GM23338 (cell line): ENCODE results near the gene PPP1R37. TPM values are rescaled to one million over a fixed set of nuclear protein-coding genes. Genes with fewer than 3 reads are reported as not detected.

Source experiments
- ATAC-seq: fragments of 200-7000 bp; cut with Tn5 transposase; 3 replicates; pipeline ENCODE4 v1.9.1; 2020
- DNase-seq: peaks from one replicate; pipeline ENCODE4 v3.0.0-alpha.2; 2015; ENCODE audit warnings: low spot score
- H2AFZ ChIP-seq: fragments of 200-600 bp; sonication (generic); 2 replicates; pipeline ENCODE4 v1.8.0; 2016; ENCODE audit warnings: antibody characterized with exemption, mild to moderate bottlenecking, moderate library complexity
- H3F3A ChIP-seq: fragments of 200-600 bp; sonication (generic); replicated peaks from 2 replicates; pipeline ENCODE4 v1.8.0; 2017; ENCODE audit warnings: antibody characterized with exemption, mixed run types, low read depth
- H3K27ac ChIP-seq: fragments of 200-600 bp; sonication (generic); 2 replicates; pipeline ENCODE4 v1.6.1; 2016; ENCODE audit warnings: low read depth
- H3K27me3 ChIP-seq: fragments of 200-600 bp; sonication (generic); 2 replicates; pipeline ENCODE4 v1.8.0; 2016; ENCODE audit warnings: mild to moderate bottlenecking, mixed run types, moderate library complexity; ENCODE audit not compliant: insufficient read depth
- H3K36me3 ChIP-seq: fragments of 200-600 bp; sonication (generic); 2 replicates; pipeline ENCODE4 v1.8.0; 2016; ENCODE audit warnings: mild to moderate bottlenecking; ENCODE audit not compliant: insufficient read depth
- H3K4me1 ChIP-seq: fragments of 200-600 bp; sonication (generic); 2 replicates; pipeline ENCODE4 v1.8.0; 2016; ENCODE audit warnings: mild to moderate bottlenecking, moderate library complexity; ENCODE audit not compliant: insufficient read depth
- H3K4me2 ChIP-seq: fragments of 200-600 bp; sonication (generic); 2 replicates; pipeline ENCODE4 v1.7.1; 2017; ENCODE audit warnings: mixed run types
- H3K4me3 ChIP-seq: fragments of 200-600 bp; sonication (generic); 2 replicates; pipeline ENCODE4 v1.6.1; 2016; ENCODE audit warnings: mixed run types
- H3K79me2 ChIP-seq: fragments of 200-600 bp; sonication (generic); replicated peaks from 2 replicates; pipeline ENCODE4 v1.8.0; 2017; ENCODE audit warnings: mild to moderate bottlenecking; ENCODE audit not compliant: insufficient read depth
- H3K9me2 ChIP-seq: fragments of 200-600 bp; sonication (generic); 2 replicates; pipeline ENCODE4 v1.8.0; 2017; ENCODE audit not compliant: insufficient read depth
- H4K20me1 ChIP-seq: fragments of 200-600 bp; sonication (generic); replicated peaks from 2 replicates; pipeline ENCODE4 v1.8.0; 2017; ENCODE audit warnings: mild to moderate bottlenecking; ENCODE audit not compliant: insufficient read depth
- H3K27ac Mint-ChIP-seq: 2 replicates; pipeline ENCODE4 v1.8.0; 2020; ENCODE audit warnings: inconsistent platforms, mild to moderate bottlenecking, moderate library complexity, mixed read lengths
- H3K27me3 Mint-ChIP-seq: 3 replicates; pipeline ENCODE4 v1.8.0; 2022; ENCODE audit warnings: low read depth, mild to moderate bottlenecking, moderate library complexity, mixed read lengths, inconsistent platforms; ENCODE audit not compliant: insufficient read depth, poor library complexity
- H3K36me3 Mint-ChIP-seq: 3 replicates; pipeline ENCODE4 v1.8.0; 2021; ENCODE audit warnings: low read depth, mild to moderate bottlenecking, inconsistent platforms, moderate library complexity, mixed read lengths
- H3K4me1 Mint-ChIP-seq: 3 replicates; pipeline ENCODE4 v1.8.0; 2020; ENCODE audit warnings: mild to moderate bottlenecking, inconsistent platforms, mixed read lengths
- H3K4me3 Mint-ChIP-seq: 3 replicates; pipeline ENCODE4 v1.8.0; 2021; ENCODE audit warnings: moderate library complexity, mild to moderate bottlenecking, inconsistent platforms, mixed read lengths
- H3K9me3 Mint-ChIP-seq: 3 replicates; pipeline ENCODE4 v1.8.0; 2020; ENCODE audit warnings: moderate library complexity, mild to moderate bottlenecking, inconsistent platforms, mixed read lengths
- CREB1 ChIP-seq: fragments of 250-450 bp; sonication (Bioruptor Pico); IDR thresholded peaks from 2 replicates; pipeline ENCODE4 v1.5.0; 2020; ENCODE audit warnings: low read depth, mild to moderate bottlenecking, moderate library complexity
- CTCF ChIP-seq, 2 experiments: fragments of 200-600 bp in 1 of 2; sonication (generic) in 1 of 2; conservative IDR thresholded peaks; 2 replicates each; pipeline versions ENCODE4 v1.5.1 to v1.6.1; 2016 to 2017; ENCODE audit warnings: antibody characterized with exemption in 2 of 2, low read depth in 2 of 2, mild to moderate bottlenecking in 2 of 2, moderate library complexity in 1 of 2
- EZH2 ChIP-seq: fragments of 200-600 bp; sonication (generic); IDR thresholded peaks from one replicate; pipeline ENCODE4 v1.8.0; 2017; ENCODE audit warnings: antibody characterized with exemption, mild to moderate bottlenecking, low read depth; ENCODE audit not compliant: unreplicated experiment
- JUNB ChIP-seq: IDR thresholded peaks from one replicate; pipeline ENCODE4 v1.6.1; 2016; ENCODE audit warnings: antibody characterized with exemption; ENCODE audit not compliant: unreplicated experiment
- STAT1 ChIP-seq: IDR thresholded peaks from one replicate; pipeline ENCODE4 v1.6.1; 2016; ENCODE audit warnings: antibody characterized with exemption; ENCODE audit not compliant: unreplicated experiment
- ZNF114 ChIP-seq: fragments of 250-450 bp; sonication (Bioruptor Pico); IDR thresholded peaks from 2 replicates; pipeline ENCODE4 v1.5.0; 2020; ENCODE audit warnings: mild to moderate bottlenecking, moderate library complexity
- ZNF331 ChIP-seq: fragments of 250-450 bp; sonication (Bioruptor Pico); IDR thresholded peaks from 2 replicates; pipeline ENCODE4 v1.5.0; 2020; ENCODE audit warnings: low read depth, mild to moderate bottlenecking, moderate library complexity
- polyA plus RNA-seq: library from polyadenylated mRNA; unstranded; fragments of >200 nt; fragmentation: Nextera tagmentation; extraction: Ambion mirVana; gene quantifications from 2 replicates; pipeline ENCODE4 v1.2.1, GENCODE V29; 2016
- total RNA-seq: library from RNA; depleted of rRNA; stranded (reverse); fragments of >200 nt; shearing (Covaris generic); gene quantifications from 2 replicates; pipeline ENCODE4 v1.2.3, GENCODE V29; 2014
- TF ChIP-seq, protein P1 (sequence below): fragments of 250-450 bp; sonication (Bioruptor Pico); IDR thresholded peaks from 2 replicates; pipeline ENCODE4 v1.5.0; 2020; ENCODE audit warnings: mild to moderate bottlenecking, moderate library complexity
- TF ChIP-seq, protein P2 (sequence below): IDR thresholded peaks from 2 replicates; pipeline ENCODE4 v1.6.1; 2016; ENCODE audit warnings: antibody characterized with exemption

PPP1R37 gene
- total and polyA plus RNA-seq, 2 experiments from 2014 or later: 6.9 to 47.2 TPM

- TF ChIP-seq, protein P1, sequence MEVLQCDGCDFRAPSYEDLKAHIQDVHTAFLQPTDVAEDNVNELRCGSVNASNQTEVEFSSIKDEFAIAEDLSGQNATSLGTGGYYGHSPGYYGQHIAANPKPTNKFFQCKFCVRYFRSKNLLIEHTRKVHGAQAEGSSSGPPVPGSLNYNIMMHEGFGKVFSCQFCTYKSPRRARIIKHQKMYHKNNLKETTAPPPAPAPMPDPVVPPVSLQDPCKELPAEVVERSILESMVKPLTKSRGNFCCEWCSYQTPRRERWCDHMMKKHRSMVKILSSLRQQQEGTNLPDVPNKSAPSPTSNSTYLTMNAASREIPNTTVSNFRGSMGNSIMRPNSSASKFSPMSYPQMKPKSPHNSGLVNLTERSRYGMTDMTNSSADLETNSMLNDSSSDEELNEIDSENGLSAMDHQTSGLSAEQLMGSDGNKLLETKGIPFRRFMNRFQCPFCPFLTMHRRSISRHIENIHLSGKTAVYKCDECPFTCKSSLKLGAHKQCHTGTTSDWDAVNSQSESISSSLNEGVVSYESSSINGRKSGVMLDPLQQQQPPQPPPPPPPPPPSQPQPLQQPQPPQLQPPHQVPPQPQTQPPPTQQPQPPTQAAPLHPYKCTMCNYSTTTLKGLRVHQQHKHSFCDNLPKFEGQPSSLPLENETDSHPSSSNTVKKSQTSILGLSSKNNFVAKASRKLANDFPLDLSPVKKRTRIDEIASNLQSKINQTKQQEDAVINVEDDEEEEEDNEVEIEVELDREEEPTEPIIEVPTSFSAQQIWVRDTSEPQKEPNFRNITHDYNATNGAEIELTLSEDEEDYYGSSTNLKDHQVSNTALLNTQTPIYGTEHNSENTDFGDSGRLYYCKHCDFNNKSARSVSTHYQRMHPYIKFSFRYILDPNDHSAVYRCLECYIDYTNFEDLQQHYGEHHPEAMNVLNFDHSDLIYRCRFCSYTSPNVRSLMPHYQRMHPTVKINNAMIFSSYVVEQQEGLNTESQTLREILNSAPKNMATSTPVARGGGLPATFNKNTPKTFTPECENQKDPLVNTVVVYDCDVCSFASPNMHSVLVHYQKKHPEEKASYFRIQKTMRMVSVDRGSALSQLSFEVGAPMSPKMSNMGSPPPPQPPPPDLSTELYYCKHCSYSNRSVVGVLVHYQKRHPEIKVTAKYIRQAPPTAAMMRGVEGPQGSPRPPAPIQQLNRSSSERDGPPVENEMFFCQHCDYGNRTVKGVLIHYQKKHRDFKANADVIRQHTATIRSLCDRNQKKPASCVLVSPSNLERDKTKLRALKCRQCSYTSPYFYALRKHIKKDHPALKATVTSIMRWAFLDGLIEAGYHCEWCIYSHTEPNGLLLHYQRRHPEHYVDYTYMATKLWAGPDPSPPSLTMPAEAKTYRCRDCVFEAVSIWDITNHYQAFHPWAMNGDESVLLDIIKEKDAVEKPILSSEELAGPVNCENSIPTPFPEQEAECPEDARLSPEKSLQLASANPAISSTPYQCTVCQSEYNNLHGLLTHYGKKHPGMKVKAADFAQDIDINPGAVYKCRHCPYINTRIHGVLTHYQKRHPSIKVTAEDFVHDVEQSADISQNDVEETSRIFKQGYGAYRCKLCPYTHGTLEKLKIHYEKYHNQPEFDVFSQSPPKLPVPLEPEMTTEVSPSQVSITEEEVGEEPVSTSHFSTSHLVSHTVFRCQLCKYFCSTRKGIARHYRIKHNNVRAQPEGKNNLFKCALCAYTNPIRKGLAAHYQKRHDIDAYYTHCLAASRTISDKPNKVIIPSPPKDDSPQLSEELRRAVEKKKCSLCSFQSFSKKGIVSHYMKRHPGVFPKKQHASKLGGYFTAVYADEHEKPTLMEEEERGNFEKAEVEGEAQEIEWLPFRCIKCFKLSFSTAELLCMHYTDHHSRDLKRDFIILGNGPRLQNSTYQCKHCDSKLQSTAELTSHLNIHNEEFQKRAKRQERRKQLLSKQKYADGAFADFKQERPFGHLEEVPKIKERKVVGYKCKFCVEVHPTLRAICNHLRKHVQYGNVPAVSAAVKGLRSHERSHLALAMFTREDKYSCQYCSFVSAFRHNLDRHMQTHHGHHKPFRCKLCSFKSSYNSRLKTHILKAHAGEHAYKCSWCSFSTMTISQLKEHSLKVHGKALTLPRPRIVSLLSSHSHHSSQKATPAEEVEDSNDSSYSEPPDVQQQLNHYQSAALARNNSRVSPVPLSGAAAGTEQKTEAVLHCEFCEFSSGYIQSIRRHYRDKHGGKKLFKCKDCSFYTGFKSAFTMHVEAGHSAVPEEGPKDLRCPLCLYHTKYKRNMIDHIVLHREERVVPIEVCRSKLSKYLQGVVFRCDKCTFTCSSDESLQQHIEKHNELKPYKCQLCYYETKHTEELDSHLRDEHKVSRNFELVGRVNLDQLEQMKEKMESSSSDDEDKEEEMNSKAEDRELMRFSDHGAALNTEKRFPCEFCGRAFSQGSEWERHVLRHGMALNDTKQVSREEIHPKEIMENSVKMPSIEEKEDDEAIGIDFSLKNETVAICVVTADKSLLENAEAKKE (CRISPR knock-in tag): no peak
- TF ChIP-seq JUNB (no peak), EZH2 (no peak), STAT1 (no peak)
- TF ChIP-seq, protein P2, sequence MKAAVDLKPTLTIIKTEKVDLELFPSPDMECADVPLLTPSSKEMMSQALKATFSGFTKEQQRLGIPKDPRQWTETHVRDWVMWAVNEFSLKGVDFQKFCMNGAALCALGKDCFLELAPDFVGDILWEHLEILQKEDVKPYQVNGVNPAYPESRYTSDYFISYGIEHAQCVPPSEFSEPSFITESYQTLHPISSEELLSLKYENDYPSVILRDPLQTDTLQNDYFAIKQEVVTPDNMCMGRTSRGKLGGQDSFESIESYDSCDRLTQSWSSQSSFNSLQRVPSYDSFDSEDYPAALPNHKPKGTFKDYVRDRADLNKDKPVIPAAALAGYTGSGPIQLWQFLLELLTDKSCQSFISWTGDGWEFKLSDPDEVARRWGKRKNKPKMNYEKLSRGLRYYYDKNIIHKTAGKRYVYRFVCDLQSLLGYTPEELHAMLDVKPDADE: no peak
These were observed 47.2 kb upstream of the PPP1R37 start (continued) for GRCh38 chr19:45045671-45046353.

DNA sequence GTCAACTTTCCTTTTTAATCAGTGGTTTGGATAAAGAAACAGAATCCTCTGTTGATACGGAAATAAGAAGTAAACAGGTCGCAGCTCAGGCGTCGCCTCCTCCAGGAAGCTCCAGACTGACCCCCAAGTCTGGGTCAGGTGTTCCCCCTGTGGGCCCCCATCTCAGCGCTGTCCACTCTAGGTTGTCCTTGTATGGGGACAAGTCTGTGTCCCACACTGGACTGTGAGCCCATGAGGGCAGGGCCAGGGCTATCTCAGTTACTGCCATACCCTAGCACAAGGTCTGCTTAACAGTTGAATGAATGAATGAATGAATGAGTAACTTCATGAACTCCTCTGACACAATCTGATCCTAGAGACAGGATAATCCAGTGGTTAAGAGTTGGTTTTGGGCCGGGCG, 46.6 kb upstream of the PPP1R37 start:
- Mint-ChIP-seq H3K36me3 (peaks cover 52% of the 10 kb centered on the region), H3K27me3 (peaks cover 5% of the 10 kb centered on the region), H3K9me3 (no peaks in the 10 kb centered on the region), H3K4me3 (no peak overlapping the region), H3K4me1 (no peaks in the 10 kb centered on the region), H3K27ac (no peak overlapping the region)
- Histone ChIP-seq H3F3A (0 out of 2 replicates have a peak, but pooled peaks cover 4% of the 10 kb centered on the region), H3K27me3 (no peaks in the 10 kb centered on the region), H2AFZ (no peak overlapping the region), H4K20me1 (peaks cover 47% of the 10 kb centered on the region; the same call in 1 of the 2 replicates), H3K4me2 (no peak overlapping the region), H3K9me2 (no peaks in the 10 kb centered on the region), H3K4me1 (no peaks in the 10 kb centered on the region), H3K4me3 (no peak overlapping the region), H3K36me3 (peaks cover 20% of the 10 kb centered on the region; the same call in 1 of the 2 replicates), H3K27ac (no peak overlapping the region), H3K79me2 (peaks cover 90% of the 10 kb centered on the region)
- no peak for ATAC-seq
- DNase-seq: no peak
- TF ChIP-seq CTCF (conservative IDR thresholded peaks at IDR 0.05; ENCODE audit: low read depth in 2 of 2): no peak
- no peak for TF ChIP-seq CREB1 (CRISPR knock-in tag)
- no peak for TF ChIP-seq ZNF114 (CRISPR knock-in tag)
- TF ChIP-seq ZNF331 (CRISPR knock-in tag): no peak
